Right lobe of liver (tissue), 6 donors: ENCODE data around the gene UPP2. TPM values are rescaled to one million over a fixed set of nuclear protein-coding genes. Genes with fewer than 3 reads are reported as not detected.
A peak's percentile ranks its signal among the peaks of the same experiment; 100 is the strongest.

ENCODE experiments used
- ATAC-seq, 4 donors: fragments of 200-7000 bp; cut with Tn5 transposase; one replicate each; pipeline ENCODE4 v1.9.1; 2020; ENCODE audit warnings: mild to moderate bottlenecking in 4 of 4, moderate library complexity in 4 of 4
- DNase-seq, 3 donors: peaks; one replicate each; pipeline ENCODE4 v3.0.0-alpha.2; 2020
- H3K27ac ChIP-seq, 3 donors: fragments of 200-600 bp; one replicate each; pipeline ENCODE4 v1.8.0; 2022
- H3K27me3 ChIP-seq, 2 donors: fragments of 200-600 bp; one replicate each; pipeline ENCODE4 v1.8.0; 2022
- H3K36me3 ChIP-seq, 4 donors: fragments of 200-600 bp; sonication (generic) in 1 of 4; one replicate each; pipeline versions ENCODE4 v1.5.1 to v1.8.0; 2017 to 2022; ENCODE audit warnings: control low read depth in 1 of 4
- H3K4me1 ChIP-seq, 4 donors: fragments of 200-600 bp; sonication (generic) in 1 of 4; one replicate each; pipeline versions ENCODE4 v1.5.1 to v1.8.0; 2017 to 2022; ENCODE audit warnings: control low read depth in 1 of 4
- H3K4me3 ChIP-seq, 3 donors: fragments of 200-600 bp; one replicate each; pipeline ENCODE4 v1.8.0; 2022
- H3K9me3 ChIP-seq, 4 donors: fragments of 200-600 bp; sonication (generic) in 1 of 4; one replicate each; pipeline versions ENCODE4 v1.5.1 to v1.8.0; 2017 to 2022; ENCODE audit warnings: control low read depth in 1 of 4
- POLR2A ChIP-seq: fragments of 450-650 bp; IDR thresholded peaks from one replicate; pipeline ENCODE4 v1.6.1; 2017; ENCODE audit warnings: antibody characterized with exemption, mild to moderate bottlenecking
- WGBS: methylation state at CpG from one replicate; pipeline ENCODE4 v1.1.6; 2018; ENCODE audit warnings: low coverage, low lambda C conversion rate; ENCODE audit not compliant: insufficient coverage; ENCODE audit errors: missing lambda C conversion rate; 5-methylcytosine and 5-hydroxymethylcytosine counted together
- intact Hi-C, 2 donors: fragments of 100-400 bp; cut with DNase I; formaldehyde crosslinking; loops; one replicate each; pipeline versions ENCODE4 v1.11.2 to v1.14.1; 2022
- total RNA-seq, 6 experiments: library from RNA; depleted of rRNA in 2 of 6; stranded (reverse); fragments of >200 nt in 2 of 6; fragmentation: NEBNext Ultra II Directional in 3 of 6; extraction: Animal tissue kit (Norgen Biotek cat#: 25700) in 3 of 6; gene quantifications; one replicate each; pipeline versions ENCODE4 v1.1.0 to v1.2.4, GENCODE V29; 2016 to 2023
- TF ChIP-seq, protein P1 (sequence below), 4 donors: fragments of 200-600 bp in 3 of 4; fragments of 450-650 bp in 1 of 4; IDR thresholded peaks; one replicate each; pipeline versions ENCODE4 v1.5.1 to v1.8.0; 2016 to 2022; ENCODE audit warnings: antibody characterized with exemption in 4 of 4, mild to moderate bottlenecking in 2 of 4
- donor health status: DM: no; HTN: yes; CAD: no.
- donor health status: DM: no; HTN: no; CAD: no.
- donor health status: DM: no; HTN: no; CAD: no.
- donor health status: DM: no; HTN: yes; CAD: no.
- donor health status: DM: no; HTN: yes; CAD: no.

The UPP2 gene
- total RNA-seq, 6 experiments from 2014 or later = 0.53 to 36.4 (median 1.7) TPM

DNA sequence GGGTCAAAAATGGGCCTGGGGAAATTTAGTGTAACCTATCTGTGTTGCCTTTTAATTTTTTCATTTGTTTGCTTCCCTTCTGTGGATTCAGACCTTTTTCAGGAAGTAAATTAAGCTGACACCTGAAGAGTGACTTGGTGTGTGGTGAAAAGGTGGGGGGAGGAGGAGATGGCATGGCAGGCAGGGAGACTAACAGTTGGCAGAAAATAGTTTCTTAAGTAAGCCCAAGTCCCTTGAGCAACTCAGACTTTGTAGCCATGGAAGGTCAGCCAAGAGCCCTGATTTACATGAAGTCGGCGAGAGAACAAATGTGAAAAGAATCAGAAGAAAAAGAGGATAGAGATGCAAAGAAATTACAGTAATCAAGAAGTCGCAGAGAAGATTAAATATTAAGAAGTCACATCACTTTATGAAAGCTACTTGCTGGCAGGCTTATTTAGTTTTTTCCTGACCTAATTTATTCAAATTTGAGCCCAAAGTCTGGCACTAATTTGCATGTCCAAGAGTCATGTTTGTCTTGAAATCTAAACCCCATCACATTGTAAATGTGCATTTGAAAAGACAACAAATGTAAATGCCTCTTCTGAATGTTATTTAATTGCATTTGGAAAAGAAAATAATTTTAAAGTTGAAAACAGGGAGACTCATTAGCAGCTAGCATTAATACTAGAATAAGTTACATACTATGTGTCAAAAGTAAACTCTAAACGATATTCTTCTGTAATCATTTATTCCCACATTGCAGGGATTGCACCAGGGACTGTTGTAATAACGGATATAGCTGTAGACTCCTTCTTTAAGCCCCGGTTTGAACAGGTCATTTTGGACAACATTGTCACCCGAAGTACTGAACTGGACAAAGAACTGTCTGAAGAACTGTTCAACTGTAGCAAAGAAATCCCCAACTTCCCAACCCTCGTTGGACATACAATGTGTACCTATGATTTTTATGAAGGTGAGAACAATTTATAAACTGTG lies 19.3 kb downstream of the UPP2 start:
- DNase-seq (no peak), ATAC-seq (peak; percentile 52 to 77 (median 64))
- no peak for TF ChIP-seq POLR2A
- TF ChIP-seq, protein P1, sequence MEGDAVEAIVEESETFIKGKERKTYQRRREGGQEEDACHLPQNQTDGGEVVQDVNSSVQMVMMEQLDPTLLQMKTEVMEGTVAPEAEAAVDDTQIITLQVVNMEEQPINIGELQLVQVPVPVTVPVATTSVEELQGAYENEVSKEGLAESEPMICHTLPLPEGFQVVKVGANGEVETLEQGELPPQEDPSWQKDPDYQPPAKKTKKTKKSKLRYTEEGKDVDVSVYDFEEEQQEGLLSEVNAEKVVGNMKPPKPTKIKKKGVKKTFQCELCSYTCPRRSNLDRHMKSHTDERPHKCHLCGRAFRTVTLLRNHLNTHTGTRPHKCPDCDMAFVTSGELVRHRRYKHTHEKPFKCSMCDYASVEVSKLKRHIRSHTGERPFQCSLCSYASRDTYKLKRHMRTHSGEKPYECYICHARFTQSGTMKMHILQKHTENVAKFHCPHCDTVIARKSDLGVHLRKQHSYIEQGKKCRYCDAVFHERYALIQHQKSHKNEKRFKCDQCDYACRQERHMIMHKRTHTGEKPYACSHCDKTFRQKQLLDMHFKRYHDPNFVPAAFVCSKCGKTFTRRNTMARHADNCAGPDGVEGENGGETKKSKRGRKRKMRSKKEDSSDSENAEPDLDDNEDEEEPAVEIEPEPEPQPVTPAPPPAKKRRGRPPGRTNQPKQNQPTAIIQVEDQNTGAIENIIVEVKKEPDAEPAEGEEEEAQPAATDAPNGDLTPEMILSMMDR (IDR thresholded peaks at IDR 0.05) = no peak
- WGBS = 33% methylated on average over 8 of the region's 8 CpGs
- H3K27ac ChIP-seq = peak overlapping the region in 1 of 3 donors; percentile 12
- H3K27me3 ChIP-seq = no peaks in the 10 kb centered on the region
- H3K4me3 ChIP-seq = no peak overlapping the region
- peaks cover 0 to 7% (median 0%) of the 10 kb centered on the region in 4 donors for H3K36me3 ChIP-seq
- intact Hi-C loops = no loop called here
- no peaks in the 10 kb centered on the region for H3K9me3 ChIP-seq
- peaks cover 0 to 18% (median 5%) of the 10 kb centered on the region in 4 donors for H3K4me1 ChIP-seq

DNA sequence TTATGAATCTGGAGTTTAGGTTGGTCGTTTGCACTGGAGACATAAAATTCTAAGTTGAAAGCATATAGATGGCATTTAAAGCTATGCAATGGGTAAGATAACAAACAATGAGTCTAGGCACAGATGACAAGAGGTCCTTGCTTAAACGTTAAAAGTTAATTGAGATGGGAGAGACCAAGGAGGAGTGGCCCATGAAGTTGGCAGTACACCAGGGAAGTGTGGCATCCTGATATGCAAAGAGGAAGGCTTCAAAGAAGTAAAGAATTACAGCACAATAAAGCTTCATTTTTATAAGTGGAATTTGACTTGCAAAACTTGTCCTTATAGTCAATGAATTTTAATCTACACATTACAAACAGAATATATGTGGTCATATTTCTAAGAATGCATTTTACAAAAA lies 23.2 kb downstream of the UPP2 start:
- H3K4me3 ChIP-seq = no peak overlapping the region
- H3K36me3 ChIP-seq = no peaks in the 10 kb centered on the region
- DNase-seq (no peak), ATAC-seq (no peak)
- TF ChIP-seq, protein P1 (IDR thresholded peaks at IDR 0.05) = no peak
- TF ChIP-seq POLR2A = no peak
- intact Hi-C loops = no loop called here
- peaks cover 0 to 51% (median 18%) of the 10 kb centered on the region in 4 donors for H3K4me1 ChIP-seq
- no peak overlapping the region for H3K27ac ChIP-seq
- H3K27me3 ChIP-seq = no peaks in the 10 kb centered on the region
- H3K9me3 ChIP-seq = no peaks in the 10 kb centered on the region
- 49% methylated on average over 2 of the region's 2 CpGs for WGBS

DNA sequence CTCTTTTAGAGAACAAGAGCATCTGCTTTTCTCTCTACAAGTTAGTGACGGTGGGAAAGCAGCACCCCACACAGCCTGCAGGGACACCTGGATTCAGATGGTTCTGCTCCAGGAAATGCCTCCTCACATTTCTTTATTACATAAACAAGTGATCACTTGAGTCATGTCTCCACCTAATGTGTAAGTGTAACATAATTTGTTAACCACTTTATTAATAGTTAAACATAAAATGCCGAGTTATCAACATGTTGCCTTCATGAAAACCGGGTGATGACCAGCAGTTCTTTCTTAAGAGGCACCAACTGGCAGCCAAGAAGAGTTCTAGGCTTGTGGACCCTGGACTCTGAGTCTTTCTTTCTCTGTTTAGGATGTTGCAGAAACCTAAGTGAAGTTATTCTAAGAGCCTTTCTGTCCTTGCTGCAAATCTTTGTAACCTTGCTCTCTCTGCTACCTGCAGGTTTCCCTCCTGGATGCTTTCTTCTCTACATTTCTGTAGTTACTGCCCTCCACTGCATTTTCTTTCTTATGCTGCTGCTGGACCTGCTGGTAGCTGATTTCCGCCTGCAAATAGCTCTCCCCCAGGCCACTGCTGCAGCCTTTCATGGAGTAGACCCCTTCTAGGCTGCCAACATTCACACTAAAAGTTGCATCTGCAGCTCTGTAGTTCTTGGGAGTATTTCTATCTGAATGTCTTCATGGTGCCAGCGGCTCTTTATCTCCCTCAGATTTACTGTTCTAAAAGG lies 24.3 kb downstream of the UPP2 start:
- 73% methylated on average over 5 of the region's 5 CpGs for WGBS
- intact Hi-C loops = no loop called here
- H3K4me1 ChIP-seq = peaks cover 0 to 56% (median 15%) of the 10 kb centered on the region in 4 donors
- no peaks in the 10 kb centered on the region for H3K9me3 ChIP-seq
- H3K27ac ChIP-seq = peak overlapping the region in 1 of 3 donors; percentile 19
- H3K27me3 ChIP-seq = no peaks in the 10 kb centered on the region
- no peaks in the 10 kb centered on the region for H3K36me3 ChIP-seq
- ATAC-seq (no peak), DNase-seq (no peak)
- H3K4me3 ChIP-seq = no peak overlapping the region
- TF ChIP-seq, protein P1 (IDR thresholded peaks at IDR 0.05) = no peak
- TF ChIP-seq POLR2A = no peak

DNA sequence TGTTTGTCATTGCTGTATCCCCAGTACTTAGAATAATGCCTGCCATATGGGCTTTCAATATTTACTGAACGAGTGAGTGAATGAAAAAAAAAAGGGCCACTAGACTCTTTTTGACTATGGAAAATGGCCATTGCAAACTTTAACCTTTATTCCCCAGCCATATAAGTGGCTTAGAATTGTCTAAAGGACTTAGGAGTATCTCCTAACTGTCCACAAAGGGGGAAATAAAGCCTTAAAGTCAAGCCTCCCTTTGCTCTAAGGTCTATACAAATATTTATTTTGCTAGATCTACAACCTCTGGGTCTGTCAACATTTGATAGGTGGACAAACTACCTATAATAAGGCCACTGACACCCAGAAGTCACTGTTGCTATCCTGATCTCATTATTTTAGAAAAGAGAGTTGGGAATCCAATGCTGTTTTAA lies 25.7 kb downstream of the UPP2 start:
- Histone ChIP-seq H3K9me3 (no peaks in the 10 kb centered on the region), H3K36me3 (no peaks in the 10 kb centered on the region), H3K4me1 (peaks cover 0 to 61% (median 19%) of the 10 kb centered on the region in 4 donors), H3K27ac (peak overlapping the region in 2 of 3 donors; percentile 95 to 97), H3K27me3 (no peaks in the 10 kb centered on the region), H3K4me3 (no peak overlapping the region)
- no peak for DNase-seq
- intact Hi-C loops = no loop called here
- ATAC-seq = peak; percentile 28 to 45 (median 32)
- WGBS = 33% methylated on average over 1 of the region's 1 CpG
- TF ChIP-seq, protein P1 (IDR thresholded peaks at IDR 0.05) = no peak
- TF ChIP-seq POLR2A = no peak
